OCI-LY7 (cell line): Measurements from ENCODE around the gene LRRC4C.

ENCODE experiments used
- EZH2phosphoT487 ChIP-seq: fragments of 200-600 bp; sonication (generic); IDR thresholded peaks from 2 replicates; pipeline ENCODE4 v1.6.1; 2018; ENCODE audit warnings: low read depth, borderline replicate concordance, mild to moderate bottlenecking, mixed run types, antibody characterized with exemption, low read length, moderate library complexity, mixed read lengths
- TF ChIP-seq, protein P1 (sequence below): fragments of 200-600 bp; sonication (generic); conservative IDR thresholded peaks from 2 replicates; pipeline ENCODE4 v1.5.1; 2014; ENCODE audit warnings: mild to moderate bottlenecking, antibody characterized with exemption, low read length, moderate library complexity, mixed read lengths

DNA sequence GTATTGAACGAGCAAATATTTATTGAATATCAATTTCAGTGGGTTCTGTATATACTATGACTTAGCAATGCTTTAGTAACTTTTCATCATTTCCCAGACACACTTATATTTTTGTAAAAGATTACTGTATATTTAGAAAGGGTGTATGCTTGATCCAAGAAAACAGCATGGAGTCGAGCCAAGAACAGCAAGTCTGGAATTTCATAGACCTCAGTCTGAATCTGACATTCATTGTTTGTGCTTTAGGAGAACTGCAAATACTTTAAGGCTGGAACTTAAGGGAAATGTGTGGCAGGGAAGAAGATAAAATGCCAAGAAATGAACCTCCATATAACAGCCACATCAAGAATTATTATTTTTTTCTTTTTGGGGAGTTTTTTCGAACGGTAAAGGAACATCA, 1156.8 kb downstream of the LRRC4C start:
- TF ChIP-seq, protein P1, sequence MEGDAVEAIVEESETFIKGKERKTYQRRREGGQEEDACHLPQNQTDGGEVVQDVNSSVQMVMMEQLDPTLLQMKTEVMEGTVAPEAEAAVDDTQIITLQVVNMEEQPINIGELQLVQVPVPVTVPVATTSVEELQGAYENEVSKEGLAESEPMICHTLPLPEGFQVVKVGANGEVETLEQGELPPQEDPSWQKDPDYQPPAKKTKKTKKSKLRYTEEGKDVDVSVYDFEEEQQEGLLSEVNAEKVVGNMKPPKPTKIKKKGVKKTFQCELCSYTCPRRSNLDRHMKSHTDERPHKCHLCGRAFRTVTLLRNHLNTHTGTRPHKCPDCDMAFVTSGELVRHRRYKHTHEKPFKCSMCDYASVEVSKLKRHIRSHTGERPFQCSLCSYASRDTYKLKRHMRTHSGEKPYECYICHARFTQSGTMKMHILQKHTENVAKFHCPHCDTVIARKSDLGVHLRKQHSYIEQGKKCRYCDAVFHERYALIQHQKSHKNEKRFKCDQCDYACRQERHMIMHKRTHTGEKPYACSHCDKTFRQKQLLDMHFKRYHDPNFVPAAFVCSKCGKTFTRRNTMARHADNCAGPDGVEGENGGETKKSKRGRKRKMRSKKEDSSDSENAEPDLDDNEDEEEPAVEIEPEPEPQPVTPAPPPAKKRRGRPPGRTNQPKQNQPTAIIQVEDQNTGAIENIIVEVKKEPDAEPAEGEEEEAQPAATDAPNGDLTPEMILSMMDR, result no peak
- TF ChIP-seq EZH2phosphoT487, result no peak
